HL-60 (cell line): ENCODE measurements around the gene GRIA1.

Experiments used
- CTCF ChIP-seq: IDR thresholded peaks from one replicate; pipeline ENCODE4 v1.5.1; 2011; ENCODE audit warnings: low read length, control low read depth, inconsistent platforms; ENCODE audit not compliant: insufficient read depth
- POLR2AphosphoS5 ChIP-seq: IDR thresholded peaks from 2 replicates; pipeline ENCODE4 v1.6.1; 2012; ENCODE audit warnings: low read depth
- REST ChIP-seq: IDR thresholded peaks from 2 replicates; pipeline ENCODE4 v1.6.1; 2012; ENCODE audit warnings: low read depth; ENCODE audit not compliant: insufficient replicate concordance
- SPI1 ChIP-seq: IDR thresholded peaks from 2 replicates; pipeline ENCODE4 v1.6.1; 2012; ENCODE audit warnings: low read depth, mild to moderate bottlenecking, borderline replicate concordance

- TF ChIP-seq CTCF: no peak
- TF ChIP-seq SPI1: no peak
- no peak for TF ChIP-seq POLR2AphosphoS5
- TF ChIP-seq REST: no peak
Observed at GRCh38 chr5:153500178-153500577, 9.7 kb downstream of the GRIA1 start.
